Measurements from ENCODE around the gene HECTD3. TPM values are rescaled to one million over a fixed set of nuclear protein-coding genes. Genes with fewer than 3 reads are reported as not detected.
A peak's percentile ranks its signal among the peaks of the same experiment; 100 is the strongest.
"Not testable (repeated sequence)": the region's sequence is repeated elsewhere in the genome, so short reads cannot be mapped to it uniquely, and the experiment has no call there.

HECTD3 gene
- total RNA-seq, 1 donor from 2014 or later = 14.3 TPM

DNA sequence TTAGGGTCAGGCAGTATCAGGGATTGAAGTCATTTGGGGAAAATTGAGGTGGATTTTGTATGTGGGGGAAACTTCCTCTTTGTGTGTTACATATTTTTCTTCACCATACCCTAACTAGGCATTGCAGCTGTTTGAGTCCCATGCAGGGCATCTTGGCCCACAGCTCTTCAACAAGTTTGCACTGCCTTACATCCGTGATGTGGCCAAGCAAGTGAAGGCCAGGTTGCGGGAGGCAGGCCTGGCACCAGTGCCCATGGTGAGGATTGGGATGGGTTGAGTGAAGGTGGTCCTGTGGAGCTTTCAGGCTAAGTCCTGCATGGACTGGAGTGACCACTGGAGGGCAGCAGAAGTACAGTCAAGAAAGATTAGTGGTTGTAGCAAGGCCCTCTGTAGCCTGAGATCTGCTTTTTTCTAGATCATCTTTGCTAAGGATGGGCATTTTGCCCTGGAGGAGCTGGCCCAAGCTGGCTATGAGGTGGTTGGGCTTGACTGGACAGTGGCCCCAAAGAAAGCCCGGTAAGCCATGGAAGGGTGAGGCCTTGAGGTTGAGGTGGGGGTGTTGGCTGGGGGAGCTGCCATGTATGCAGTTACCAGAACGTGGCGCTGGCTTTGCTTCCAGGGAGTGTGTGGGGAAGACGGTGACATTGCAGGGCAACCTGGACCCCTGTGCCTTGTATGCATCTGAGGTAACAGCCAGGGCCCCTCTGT, 3.4 kb upstream of the HECTD3 start:
- DNase-seq (ENCODE audit: low spot score in 2 of 2) (peak; percentile 59 to 71), FAIRE-seq (no peak)

DNA sequence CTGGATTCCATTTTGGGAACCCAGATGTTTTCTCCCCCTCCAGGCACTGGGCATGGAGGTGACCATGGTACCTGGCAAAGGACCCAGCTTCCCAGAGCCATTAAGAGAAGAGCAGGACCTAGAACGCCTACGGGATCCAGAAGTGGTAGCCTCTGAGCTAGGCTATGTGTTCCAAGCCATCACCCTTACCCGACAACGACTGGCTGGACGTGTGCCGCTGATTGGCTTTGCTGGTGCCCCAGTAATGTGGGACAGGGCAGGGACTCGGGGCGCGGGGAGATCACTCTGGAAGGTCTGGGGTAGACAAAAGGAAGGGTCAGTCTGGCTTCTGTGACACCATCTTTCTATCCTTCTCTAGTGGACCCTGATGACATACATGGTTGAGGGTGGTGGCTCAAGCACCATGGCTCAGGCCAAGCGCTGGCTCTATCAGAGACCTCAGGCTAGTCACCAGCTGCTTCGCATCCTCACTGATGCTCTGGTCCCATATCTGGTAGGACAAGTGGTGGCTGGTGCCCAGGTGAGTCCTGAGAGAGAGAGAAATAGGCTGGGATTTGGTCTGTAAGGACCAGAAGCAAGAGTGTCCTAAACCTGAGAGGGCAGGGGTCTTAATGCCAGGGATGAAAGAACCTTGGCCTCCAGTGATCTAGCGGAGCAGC, 2.6 kb upstream of the HECTD3 start:
- DNase-seq (ENCODE audit: low spot score in 2 of 2) (no peak), FAIRE-seq (no peak)

DNA sequence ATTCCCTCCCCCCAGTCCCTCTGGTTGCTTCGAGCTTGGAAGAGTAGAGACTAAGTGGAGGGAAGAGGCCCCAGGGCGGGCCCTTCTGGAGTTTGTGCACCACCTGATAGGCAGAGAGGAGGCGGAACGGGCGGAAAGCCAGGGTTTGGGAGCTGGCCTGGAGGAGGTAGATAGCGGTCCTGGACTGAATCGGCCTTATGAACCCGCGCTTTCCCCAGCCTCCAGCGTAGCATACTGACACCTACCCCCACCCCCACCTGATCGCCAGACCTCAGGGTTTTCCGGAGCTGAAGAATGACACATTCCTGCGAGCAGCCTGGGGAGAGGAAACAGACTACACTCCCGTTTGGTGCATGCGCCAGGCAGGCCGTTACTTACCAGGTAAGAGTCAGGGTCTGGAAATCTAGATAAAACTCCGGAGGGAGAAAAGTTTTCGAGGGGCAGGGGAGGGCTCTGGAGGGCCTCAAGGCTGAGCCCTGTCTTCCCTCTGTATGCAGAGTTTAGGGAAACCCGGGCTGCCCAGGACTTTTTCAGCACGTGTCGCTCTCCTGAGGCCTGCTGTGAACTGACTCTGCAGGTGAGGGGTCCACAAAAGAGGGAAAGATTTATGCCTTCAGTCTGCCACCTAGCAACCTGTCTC, 1.6 kb upstream of the HECTD3 start:
- DNase-seq (ENCODE audit: low spot score in 2 of 2) (peak in 1 of 2 donors; percentile 33), FAIRE-seq (no peak)

DNA sequence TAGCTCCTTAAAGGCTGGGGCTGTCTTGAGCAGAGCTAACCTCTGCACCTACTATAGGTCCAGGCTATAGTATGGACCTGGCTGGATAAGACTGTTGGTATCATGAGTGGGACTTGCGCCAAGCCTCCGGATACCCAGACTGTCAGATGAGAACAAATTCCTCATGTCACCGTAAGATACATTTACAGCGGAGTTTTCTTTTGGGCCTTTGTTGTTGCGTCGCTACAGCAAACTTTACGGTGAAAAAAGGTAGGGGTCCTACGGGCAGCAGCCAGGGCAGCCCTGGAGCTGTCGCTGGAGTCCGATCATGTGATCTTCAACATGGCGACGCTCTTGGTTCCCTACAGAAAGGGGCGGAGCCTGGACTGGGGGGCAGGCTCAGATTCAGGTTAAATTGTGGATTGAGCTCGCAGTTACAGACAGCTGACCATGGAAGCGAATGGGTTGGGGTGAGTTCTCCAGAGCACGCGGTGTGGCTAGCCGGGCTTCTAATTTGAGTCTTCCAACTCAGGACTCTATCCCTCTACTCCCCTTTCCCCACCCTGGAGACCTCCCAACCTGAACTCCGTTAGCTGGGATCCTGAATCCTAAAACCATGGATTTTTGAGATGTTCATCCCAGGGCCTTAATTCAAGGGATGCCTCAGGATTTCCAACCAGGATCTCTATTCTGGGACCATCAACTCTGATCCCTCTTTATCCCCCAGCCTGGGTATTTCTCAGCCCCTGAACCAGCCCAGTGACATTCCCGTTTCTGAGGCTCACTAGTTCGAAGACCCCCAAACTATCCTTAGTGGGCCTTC, 914 bp upstream of the HECTD3 start, which contains the start of gene UROD:
UROD (plus strand) TSS at position 418 of the 802 bp plus-strand sequence; CDS start at position 430, 12 bp downstream.
- FAIRE-seq (peak; percentile 62), DNase-seq (ENCODE audit: low spot score in 2 of 2) (peak; percentile 88 to 89)

DNA sequence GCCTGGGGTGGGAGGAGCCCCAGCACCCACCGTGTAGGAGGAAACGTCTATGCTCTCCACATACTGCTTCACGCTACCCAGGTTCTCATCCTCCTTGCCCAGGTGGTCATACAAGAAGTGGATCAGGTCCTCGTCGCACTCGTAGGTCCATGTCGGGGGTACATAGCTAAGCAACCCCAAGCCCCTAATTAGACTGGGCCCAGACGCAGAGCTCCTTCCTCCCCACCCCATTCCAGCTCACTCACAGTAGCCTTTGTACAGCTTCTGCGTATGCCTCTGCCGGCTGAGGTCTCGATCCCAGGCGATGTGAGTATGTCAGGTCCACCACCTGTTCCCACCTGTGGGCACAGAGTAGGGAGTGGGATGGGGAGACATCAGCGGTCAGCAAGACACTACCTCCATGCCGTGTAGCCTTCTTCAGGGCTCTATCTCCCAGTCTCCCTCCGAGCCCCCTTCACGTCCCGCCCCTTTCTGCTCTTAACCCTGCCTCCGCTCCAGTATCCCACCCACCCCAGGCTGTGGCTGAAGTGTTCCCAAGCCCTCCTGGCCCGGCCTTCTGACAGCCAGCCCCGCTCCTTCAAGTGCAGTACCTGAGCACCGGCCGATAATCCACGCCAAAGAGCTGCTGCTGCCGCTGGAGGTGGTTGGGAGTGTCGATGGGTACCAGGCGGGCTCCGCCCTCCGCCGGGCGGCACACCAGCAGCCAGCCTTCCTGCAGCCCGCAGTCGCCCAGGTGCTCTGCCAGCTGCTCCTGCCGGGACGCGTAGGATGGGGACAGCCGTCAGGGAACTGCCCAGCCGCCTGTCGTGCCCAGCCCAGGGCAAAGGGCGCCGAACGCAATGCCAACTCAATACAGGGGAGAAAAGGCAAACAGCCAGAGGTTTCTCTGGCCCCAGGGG, 919 bp downstream of the HECTD3 start:
- FAIRE-seq (no peak), DNase-seq (ENCODE audit: low spot score in 2 of 2) (no peak)

DNA sequence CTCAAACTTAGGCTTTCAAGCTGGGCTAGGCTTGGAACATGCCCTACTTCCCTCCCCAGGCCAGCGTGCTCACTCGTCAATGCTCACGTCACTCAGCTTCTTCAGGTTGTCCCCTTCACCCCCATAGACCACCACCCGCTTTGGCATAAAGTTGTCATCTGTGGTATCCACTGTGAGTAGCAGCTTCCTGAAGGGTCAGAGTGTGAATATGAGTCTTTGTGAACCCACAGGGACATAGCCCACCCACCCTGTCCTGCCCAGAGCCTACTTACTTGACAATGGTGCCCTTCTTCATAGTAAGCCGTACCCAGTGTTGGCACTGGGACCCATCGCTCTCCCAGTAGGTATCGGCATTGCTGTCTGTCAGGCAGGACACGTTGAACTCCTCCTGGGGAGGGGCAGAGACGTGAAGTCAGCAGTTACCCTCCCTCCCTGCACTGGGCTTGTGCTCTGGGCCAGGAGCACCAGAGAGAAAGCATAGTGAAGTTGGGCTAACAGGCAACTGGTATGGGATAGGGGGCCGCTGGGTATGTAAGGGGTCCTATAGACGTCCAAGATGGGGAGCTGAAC, 1.7 kb downstream of the HECTD3 start:
- no peak for DNase-seq (ENCODE audit: low spot score in 2 of 2)
- no peak for FAIRE-seq

DNA sequence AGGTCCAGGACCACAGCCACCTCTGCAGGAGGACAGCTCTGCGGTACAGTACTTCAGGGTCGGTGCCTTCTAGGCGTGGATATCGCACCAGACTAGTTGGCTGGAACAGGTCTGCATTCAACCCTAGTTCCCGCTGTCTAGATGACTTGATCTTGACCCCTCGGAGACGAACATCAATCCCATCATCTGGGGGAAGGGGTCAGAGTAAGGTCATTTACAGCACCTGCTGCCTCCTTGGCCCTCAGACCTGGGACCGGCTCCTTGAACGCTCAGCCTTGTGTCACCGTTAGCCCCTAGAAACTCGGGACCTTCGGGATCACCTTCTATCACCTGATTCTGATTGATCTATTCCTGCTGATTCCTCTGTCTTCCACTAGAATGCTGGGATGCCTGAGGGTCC, 2.6 kb downstream of the HECTD3 start:
- FAIRE-seq (no peak), DNase-seq (ENCODE audit: low spot score in 2 of 2) (no peak)

DNA sequence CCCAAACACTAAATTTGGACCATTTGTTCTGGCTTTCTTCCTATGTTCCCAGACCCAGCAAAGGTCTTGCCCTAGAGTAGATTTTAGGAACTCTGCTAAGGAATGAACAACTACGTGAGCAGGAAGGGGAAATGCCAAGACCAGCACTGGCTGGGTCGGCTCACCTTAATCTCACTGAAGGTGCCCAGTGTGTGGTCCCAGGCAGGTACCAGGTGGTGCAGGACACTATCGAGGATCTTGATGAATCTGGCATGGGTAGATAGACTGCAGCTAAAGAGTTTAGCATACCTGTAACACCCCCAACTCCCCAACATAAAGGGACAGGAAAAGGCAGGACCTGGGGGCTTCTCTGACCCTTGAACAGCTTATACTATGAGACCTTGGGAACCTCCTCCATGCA, 3.0 kb downstream of the HECTD3 start:
- DNase-seq (ENCODE audit: low spot score in 2 of 2) (no peak), FAIRE-seq (no peak)

DNA sequence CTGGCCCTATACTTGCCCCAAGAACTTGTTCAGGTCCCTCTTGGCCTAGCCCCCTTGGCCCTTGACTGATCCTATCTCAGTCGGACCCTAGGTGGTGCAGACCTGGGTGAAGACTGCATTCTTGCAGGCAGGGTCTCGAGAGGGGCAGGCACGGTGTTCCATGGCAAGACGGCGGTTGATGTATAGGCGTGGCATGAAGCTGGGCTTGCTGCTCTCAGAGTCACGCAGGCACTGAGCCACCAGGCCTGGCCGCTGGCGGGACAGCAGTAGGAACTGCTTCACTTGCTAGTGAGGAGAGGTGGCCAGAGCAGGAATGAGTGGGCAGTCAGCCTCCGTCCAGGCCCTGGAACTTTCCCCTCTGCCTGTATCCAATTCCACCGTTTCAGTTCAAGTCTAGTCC, 3.8 kb downstream of the HECTD3 start:
- DNase-seq (ENCODE audit: low spot score in 2 of 2) (no peak), FAIRE-seq (no peak)

DNA sequence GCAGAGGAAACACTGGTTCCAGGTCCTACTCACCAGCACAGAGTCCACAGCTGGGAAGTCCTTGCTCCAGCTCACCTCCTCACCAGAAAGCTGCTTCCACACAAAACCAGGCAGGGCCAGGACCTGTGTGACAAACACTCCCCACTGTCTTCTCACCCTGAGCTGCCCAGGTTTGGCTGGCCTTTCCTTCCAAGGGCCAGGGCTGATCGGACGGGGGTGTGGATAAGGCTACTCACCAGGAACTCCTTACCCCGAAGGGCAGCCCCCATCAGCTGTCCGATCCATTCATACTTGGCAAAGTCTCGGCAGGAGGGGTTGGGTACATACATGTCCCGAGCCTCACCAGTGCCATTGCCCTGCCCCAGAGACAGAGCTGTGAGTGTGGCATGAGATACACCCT, 5.4 kb downstream of the HECTD3 start:
- no peak for FAIRE-seq
- DNase-seq (ENCODE audit: low spot score in 2 of 2) = no peak

DNA sequence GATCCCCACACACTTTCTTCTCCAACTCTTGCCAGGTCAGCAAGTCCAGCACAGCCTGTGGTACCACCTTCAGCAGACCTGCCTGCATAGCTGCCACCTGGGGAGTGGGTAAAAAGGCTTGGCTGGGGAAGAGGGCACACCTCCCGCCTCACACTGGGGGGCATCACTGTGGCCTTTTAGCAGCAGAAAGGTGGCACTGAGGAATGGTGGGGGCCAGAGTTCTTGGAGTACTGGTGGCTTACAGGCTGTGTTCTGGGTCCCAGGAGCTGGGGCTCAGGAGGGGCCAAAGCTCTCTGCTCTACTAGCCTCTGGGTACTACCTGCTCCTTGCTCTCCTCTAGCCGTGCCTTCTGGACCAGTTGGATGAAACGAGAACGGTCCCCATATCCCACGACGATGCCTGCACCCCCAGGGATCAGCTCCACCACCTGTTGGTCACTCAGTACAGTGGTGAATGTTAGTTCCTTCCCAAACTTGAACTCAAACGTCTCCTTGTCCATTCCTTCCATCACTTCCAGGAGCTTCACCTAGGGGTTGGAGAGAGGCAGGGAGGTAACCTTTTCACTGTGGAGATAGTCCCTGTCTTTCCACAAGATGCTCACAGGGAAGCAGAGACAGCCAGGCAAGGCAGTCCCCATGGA, 6.7 kb downstream of the HECTD3 start:
- DNase-seq (ENCODE audit: low spot score in 2 of 2) (no peak), FAIRE-seq (no peak)

DNA sequence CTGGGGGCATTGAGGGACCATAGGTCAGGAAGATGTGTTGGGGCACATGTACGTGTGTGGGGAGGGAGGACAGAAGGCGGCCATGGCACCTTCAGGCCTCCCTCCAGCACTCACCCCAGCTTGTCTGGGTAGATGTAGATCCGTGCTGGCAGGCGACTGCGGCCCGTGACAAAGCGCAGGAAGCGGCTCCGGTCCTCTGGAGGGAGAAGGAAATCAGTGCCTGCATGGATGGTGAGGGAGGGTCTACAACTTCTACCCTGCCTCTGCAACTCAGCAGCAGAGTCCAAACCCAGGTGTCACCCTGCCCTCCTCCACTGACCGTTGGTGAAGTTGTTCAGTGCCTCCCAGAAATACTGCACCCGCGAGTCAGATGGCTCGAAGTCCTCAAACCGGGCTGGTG, 7.4 kb downstream of the HECTD3 start:
- FAIRE-seq = no peak
- no peak for DNase-seq (ENCODE audit: low spot score in 2 of 2)

DNA sequence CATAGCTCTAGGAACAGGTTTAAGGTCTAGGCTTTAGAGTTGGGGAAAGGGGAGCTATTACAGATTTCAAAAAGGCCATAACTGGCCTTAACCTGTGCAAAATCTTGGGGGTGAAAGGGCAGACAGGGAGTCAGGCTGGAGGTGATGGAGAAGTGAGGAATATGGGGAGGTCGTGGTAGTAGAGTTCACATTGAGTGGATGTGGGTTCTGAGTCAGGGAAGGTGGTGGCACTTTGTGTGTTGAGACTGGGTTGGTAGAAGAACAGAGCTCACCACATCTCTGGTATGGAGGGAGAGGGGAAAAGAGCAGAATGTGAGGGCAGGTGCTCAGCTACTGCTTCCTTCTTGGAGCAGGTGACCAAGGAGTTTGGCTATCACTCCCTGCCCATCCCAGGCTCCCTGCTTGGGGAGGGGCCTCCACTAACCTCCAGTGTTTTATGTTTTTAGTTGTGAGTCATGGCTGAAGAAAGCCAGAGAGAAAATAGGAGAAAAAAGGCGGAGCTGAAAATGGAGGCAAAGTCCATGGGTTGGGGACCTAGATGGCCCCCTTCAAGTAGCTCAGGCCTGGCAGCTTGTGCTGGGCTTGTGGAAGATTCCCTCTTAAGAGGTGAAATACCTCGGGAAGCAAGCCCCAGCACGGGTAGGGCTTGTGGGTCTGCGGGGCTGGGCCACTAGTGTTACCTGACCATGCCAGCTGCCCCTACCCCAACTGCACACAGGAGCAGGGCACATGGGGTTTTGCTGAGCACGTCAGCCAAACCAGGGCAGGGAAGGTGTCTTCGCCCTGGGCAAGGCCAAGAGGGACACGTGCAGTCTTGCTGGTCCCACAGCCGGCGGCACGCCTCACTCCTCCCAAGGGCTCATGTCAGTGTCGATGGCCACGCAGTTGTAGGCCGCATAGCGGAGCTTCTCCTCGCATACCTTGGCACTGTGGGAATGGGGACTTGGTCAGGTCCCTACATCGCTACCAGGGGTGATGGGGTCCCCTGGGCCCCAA, 8.2 kb downstream of the HECTD3 start:
- DNase-seq (ENCODE audit: low spot score in 2 of 2) (no peak), FAIRE-seq (no peak)

DNA sequence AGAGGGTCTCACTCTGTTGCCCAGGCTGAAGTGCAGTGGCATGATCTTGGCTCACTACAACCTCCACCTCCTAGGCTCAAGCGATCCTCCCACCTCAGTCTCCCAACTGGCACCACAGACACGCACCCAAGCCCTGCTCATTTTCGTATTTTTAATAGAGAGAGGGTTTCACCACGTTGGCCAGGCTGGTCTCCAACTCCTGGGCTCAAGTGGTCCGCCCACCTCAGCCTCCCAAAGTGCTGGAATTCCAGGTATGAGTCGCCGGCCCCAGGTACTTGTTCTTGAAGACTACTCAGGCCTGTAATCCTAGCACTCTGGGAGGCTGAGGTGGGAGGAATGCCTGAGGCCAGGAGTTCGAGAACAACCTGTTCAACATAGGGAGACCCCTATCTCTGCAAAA, 9.5 kb downstream of the HECTD3 start:
- FAIRE-seq; DNase-seq (ENCODE audit: low spot score in 2 of 2): not testable (repeated sequence)

DNA sequence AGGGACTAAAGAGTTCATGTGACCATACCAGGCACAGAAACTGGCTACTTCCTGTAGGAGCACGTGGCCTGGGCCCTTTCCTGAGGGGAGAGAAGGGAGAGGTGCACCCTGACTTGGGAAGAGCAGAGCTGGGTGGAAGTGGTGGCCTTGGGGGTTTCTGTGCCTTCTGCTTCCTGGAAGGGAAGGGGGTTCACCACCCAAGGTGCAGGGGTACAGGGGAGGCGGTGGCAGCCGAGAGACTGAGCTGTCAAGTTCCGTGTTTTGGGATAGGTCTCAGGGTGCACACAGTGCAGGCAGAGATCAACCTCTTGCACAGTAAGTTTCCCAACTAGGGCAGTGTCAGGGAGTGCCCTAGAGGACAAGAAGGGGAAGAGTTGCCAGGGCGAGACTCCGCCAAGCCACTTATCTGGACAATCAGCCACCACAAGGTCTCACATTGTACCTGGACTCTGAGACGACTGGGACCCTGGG, 10.1 kb downstream of the HECTD3 start:
- FAIRE-seq (no peak), DNase-seq (ENCODE audit: low spot score in 2 of 2) (no peak)

DNA sequence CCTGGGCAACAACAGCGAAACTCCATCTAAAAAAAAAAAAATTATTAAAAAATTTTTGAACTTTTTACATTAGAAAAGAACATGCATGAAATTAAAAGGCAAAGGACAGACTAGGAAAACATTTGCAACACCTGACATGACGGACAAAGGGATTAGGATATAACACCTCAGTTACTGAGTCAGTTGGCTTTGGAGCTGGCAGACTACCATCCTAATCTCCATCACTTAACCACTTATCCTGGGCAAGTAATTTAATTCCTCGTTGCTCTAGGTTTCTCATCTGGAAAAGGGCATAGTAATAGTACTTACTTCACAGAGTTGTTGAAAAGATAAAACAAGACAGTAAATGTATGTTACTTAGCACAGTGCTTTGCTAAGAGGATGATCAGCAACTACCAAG, 11.9 kb downstream of the HECTD3 start:
- no peak for FAIRE-seq
- DNase-seq (ENCODE audit: low spot score in 2 of 2) = no peak

DNA sequence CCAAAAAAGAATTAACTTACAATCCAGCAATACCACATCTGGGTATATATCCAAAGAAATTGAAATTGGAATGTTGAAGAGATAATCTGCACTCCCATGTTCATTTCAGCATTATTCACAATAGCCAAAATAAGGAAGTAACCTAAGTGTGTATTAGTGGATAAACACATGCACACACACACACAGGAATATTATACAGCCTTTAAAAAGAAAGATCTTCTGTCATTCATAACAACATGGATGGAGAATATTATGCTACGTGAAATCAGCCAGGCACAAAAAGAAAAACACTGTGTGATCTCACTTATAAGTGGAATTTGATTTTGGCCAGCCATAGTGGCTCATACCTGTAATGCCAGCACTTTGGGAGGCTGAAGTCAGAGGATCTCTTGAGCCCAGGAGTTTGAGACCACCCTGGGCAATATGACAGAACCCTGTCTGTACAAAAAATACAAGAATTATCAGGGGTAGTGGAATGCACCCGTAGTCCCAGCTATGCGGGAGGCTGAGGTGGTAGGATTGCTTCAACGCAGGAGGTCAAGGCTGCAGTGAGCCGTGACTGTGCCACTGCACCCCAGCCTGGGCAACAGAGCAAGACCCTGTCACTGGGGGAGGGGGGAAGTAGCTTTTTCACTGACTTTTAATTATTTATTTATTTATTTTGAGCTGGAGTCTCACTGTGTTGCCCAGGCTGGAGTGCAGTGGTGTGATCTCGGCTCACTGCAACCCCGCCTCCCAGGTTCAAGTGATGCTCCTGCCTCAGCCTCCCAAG, 15.5 kb downstream of the HECTD3 start:
- DNase-seq (ENCODE audit: low spot score in 2 of 2) = no peak

More for the DNA sequence above, 15.5 kb downstream of the HECTD3 start:
- no peak for FAIRE-seq
